GM18502 (cell line): ENCODE measurements around the gene ROM1.
A peak's percentile ranks its signal among the peaks of the same experiment; 100 is the strongest.
"Not testable (repeated sequence)": the region's sequence is repeated elsewhere in the genome, so short reads cannot be mapped to it uniquely, and the experiment has no call there.

Source experiments
- ATAC-seq: cut with Tn5 transposase; IDR thresholded peaks from one replicate; pipeline ENCODE4 v1.9.1; 2021; ENCODE audit warnings: mild to moderate bottlenecking; ENCODE audit not compliant: unreplicated experiment, poor library complexity

Gene ROM1

DNA sequence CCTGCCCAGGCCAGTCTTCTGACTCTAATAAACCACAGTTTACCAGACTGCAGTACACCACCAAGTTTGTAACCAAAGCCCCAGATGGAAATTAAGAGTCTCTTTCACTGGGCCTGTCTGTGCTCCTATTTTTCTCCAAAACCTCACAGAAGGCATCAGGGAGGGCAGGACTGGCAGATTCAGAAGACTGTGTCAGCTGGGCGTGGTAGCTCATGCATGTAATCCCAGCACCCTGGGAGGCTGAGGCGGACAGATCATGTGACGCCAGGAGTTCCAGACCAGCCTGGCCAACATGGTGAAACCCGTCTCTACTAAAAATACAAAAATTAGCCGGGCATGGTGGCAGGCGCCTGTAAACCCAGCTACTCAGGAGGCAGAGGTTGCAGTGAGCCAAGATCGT, 27.7 kb upstream of the ROM1 start:
- not testable (repeated sequence) for ATAC-seq

DNA sequence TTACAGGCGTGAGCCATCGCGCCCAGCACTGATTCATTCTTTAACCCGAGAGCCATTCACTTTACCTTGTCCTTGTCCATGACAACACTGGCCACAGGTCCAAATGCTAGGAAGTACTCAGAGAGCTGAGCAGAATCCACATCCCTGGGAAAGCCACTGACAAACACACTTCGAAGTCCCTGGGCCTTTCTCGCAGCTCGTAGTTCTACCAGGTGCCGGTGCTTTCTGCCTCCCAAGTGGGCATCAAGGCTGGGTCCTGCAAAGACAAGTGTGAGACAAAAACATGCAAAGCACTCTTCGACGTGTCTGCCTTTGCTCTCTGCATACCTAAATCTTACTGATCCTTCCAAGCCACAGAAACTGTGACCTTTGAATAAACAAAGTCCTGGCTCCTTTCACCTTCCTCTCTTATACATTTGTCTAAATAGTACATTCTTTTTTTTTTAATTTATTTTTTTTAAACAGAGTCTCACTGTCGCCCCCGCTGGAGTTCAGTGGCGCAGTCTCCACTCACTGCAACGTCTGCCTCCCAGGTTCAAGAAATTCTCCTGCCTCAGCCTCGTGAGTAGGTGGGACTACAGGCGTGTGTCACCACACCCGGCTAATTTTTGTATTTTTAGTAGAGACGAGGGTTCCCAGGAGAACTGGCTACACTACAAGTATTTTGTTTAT, 24.0 kb upstream of the ROM1 start:
- no peak for ATAC-seq

DNA sequence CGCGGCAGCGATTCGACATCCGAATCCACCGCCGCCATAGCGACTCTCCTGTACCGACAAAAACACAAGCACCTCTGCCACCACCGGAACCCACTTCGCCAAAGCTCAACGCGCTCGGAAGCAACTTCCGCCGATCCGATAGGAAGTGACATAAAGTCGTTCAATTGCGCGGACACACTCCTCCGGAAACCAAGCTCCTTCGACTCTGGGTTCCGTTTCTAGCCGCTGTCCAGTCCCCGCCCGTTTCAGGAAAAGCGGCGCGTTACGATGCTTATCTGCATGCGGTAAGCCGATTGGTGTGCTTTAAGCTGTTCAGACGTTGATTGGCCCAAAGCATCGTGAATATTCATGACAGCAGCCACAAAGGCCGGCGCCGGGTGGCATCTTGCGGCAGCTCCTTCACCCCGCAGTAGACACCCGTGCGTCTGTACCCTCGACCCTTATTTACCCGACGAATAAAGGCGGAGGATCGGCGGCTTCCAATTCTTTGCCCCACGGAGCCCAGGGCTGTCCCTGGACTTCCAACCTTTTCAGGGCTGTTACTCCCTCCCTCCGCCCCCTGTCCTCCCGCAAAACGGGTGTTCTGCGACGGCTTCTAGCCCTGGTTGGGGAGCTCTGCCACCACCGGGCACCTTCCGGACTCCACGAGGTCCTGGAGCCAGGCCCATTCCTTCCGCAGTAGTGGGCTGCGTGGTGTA, 21.5 kb upstream of the ROM1 start, which contains the start of gene TUT1:
Gene TUT1, minus strand, starts transcription at position 76 of the 698 bp plus-strand sequence. Its CDS starts 38 bp downstream, at position 38.
- peak; percentile 86 for ATAC-seq

DNA sequence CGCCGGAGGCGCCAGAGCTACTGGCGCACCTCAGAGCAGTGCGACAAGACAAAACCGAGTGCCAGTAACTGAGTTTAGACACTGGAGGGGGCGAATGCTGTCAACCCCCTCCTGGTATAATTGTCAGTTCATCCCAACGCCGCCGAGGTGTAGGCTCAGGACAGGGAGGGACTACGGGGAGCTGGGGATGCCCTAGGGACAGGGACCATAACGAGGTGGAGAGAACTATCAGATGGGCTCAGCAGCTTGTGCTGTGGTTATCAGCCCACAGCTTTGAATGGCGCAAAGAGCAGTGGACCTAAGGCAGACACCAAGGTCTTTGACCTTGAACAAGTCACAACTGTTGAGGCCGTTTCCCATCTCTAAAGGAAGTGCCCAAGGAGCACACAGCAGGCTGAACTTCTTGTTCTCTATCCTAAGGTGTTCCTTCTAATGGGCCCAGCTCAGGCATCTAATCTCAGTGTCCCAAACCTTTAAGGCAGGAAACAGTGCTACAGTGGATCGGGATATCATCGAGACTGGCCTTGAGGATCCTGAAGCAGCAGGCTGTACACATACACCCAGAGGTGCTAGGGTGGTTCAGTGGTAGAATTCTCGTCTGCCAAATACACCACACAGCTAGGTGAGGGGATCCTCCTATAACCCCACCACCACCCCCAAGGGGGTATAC, 20.8 kb upstream of the ROM1 start:
- ATAC-seq, result no peak

DNA sequence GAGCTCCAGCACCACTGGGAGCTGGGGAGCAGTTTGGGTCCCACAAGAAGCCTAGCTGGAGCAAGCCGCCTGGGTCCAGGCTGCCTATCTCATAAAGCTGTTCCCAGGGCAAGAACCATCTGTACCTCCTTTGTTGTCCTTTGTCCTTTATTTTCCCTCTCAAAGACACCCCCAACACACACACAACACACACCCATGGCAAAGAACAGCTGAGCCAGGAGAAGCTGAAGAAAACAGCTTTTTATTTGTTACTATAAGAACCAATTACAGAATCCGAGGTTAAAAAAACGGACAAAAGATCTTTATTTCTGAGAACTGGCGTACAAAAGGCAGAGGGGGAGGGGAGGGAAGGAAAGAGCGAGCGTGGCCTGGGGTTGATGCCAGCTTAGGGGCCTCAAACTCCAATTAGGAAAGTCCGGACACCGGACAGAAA, 20.1 kb upstream of the ROM1 start:
- no peak for ATAC-seq

DNA sequence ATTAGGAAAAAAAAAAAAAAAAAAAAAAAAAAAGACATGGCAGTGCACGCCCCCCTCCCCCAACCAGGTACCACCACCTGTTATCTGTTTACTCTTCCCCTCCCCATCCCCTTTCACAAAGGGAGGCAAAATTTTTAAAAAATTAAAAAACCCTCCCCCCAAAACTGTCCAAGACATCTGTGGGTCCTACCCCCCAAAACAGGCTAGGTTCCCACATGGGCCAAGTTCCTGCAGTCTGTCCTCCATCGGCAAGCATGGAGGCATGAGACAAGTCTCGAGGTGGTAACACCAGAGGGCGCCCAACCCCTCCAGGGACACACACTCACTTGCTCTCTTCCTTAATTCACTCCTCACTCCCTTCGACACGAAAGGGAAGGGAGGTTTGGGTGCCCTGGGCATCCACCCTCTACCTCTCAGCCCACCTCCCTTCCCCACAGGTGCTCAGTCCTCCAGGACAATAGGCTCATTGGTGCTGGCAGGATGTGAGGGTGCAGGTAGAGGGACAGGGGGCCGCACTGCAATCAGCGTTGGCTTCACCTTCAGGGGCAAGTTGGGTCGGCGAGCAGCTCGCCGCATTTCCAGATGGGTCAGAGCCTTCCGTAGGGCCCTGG, 19.5 kb upstream of the ROM1 start:
- no peak for ATAC-seq

DNA sequence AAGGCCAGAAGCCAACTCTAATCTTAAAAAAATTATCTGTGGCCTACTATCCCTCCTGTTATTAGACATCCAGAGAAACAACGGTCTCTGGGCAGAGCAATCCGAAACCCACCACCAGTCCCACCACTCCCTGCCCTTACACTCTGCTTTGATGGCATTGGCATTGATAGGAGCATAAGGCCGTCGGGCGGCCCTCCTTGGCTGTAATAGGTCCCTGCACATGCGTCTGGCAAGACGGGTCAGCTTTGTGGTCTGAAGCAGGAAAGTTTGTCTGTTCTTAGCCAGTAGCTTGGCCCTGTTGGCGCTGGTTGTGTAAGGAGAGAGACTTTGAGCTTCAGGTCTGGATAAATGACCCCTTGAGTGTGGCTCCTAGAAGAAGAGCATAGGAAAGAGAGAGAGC, 17.9 kb upstream of the ROM1 start:
- ATAC-seq, result no peak

DNA sequence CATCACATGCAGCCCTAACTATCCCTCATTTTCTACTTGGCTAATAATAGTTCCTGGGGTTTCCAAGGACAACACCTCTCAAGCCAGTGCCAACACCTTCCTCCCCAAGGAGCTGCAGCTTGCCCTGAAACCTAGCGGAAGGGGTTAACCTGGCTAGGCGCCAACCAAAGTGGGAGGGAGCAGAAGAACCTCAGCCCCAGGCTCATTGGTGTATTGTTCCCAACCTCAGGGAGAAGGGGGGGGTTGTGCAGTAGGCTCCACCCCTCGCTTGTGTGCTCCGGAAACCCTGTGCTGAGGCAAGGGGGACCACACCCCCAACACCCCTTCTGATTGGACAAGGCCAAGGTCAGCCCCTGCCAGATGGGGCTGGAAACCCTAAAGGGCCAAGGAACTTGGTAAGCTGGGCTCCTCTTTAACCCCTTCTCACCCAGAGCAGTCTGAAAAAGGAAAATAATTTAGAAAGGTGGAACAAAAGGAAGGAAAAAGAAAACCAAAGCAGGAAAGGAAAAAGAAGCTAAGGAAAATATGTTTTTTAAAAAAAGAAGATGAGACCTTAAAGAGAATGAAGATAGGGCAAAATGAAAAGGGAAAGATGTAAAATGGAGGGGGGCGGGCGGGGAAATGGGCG, 13.9 kb upstream of the ROM1 start:
- ATAC-seq, result peak; percentile 59

DNA sequence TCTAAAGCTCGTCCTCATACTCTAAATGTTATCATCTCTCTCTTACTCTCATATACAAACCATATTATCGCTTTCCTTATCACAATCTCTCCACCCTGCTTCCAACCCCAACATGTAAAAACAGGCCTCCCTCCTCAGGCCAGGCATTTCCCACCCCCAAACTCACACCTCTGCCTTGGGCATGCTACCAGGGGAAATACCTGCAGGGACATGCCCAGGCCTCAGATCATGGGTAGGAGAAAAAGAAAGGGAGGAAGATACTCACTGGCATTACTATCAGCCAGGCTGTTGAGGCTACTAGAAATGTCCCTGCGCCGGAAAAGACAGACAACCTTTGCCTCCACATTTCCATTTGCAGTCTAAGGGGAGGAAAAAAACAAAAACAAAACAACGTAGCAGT, 13.2 kb upstream of the ROM1 start:
- ATAC-seq, result no peak

DNA sequence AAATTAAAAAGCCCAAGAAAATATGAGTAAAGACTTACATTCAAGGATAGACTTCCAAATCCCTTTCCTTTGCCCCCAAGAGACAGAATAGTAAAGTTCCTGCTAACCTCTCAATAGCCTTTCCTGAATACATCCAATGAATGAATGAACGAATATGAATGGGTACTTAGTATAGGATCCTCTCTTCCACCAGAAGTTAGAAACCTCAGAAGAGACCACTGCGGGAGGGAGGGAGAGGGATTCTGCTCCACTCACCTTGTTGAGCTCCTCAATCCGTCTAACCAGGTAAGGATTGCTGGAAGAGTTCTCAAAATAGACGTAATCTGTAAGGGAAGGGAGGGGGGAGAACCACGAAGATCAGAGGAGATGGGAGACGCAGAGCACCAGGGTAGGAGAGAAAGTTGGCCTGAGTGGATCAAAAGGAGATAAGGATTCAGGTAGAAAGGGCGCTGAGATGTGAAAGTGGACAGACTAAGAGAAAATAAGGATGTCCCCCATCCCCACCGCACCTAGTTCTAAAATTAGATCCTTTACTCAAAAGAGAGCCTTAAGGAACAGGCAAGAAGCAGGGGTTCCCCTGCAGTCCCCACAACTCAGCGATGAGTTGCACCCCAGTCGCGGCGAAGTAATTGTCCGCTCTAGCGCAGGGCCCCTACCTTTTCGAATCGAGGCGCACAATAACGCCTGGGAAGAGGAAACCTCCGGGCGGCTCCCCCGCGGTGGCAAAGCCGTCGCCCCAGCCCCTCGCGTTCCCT, 12.5 kb upstream of the ROM1 start:
- no peak for ATAC-seq

DNA sequence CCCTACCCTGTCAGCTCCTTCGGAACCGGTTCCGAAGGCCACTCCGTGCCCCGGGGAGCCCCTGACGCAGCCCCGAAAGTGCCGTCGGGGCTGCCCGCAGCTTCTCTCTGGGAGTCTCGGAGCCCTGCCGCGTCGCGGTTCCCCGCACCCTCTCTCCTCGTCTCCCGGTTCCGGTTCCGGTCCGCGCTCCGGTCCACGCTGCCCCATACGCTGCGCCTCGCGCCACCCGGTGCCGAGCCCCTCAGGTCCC, 12.0 kb upstream of the ROM1 start:
- peak; percentile 14 for ATAC-seq

DNA sequence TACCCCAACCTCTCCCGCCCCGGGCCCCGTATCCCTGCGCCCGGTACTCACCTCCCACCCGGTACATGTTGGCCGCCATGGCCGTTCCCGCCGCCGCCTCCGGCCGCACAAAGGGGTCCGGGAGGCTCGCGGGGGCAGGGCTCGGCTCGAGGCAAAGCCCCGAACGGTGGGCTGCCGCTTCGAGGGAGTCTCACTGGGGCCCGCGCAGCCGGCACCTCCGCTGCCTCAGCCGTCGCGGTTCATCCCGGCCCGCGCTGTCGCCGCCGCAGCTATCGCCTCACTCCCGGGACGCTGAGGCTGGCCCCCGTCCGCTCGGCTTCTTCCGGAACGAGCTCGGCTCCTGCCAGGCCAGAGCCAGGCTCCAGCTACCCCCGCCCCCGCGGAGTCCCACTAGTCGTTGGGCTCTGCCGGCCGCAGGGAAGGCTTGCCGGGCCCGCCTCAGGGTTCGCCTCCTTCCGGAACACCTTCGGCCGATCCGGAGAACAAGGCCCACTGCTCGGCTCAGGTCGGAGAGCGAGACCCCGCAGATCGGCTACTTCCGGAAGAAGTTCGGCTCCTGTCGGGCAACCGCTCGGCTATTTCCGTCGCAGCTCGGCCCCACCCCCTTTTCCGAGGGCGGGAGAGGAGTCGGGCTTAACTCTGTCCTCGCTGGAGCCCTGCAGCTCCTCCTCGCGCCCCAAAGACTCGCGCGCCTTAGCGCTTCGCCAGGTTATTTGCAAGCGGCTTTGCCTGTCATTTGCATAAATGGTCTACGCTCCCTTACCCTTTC, 11.5 kb upstream of the ROM1 start, which contains the start of gene MTA2:
Gene MTA2, minus strand, starts transcription at position 494 of the 769 bp plus-strand sequence. Its CDS starts 415 bp downstream, at position 79.
- ATAC-seq, result peak; percentile 77

DNA sequence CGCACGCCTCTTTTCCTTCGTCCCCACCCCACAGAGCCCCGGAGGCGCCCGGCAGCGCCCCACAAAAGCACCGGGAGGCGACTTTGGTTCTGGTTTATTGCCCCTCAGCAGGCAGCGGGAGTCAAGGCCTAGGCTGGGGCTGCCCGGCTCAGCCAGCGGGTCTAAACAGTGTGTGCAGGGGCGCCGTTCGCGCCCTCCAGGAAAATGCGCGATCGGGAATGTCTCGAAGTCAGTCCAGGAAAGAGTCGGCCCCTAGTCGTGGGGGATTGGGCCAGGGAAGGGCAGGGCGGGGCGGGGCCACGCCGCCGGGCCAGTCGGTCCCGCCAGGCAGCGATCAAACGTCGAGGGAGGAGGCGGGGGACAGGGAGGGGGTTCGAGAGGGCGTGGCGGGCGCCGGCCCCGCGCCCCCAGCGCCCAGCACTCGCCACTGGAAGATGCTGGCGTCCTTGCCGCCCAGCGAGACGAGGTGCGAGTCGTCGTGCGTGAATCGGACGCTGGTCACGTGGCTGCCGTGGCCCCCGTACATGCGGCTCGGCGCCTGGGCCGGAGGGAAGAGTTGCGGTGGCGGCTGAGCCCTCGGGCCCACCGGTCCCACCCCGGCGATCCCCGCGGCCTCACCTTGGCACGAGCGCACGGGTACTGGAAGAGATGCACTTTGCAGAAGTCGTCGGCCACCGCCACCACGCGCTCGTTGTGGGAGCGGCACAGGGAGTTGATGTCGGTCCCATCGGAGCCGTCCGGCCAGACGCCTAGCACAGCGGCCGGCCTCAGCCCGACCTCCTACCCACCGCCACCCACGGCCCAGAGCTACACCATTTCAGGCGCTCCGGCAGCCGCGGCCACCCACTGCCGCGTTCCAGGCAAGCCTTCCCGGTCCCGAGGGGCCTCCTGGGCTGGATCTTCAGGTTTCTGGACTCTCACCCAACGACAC, 10.7 kb upstream of the ROM1 start:
- no peak for ATAC-seq

DNA sequence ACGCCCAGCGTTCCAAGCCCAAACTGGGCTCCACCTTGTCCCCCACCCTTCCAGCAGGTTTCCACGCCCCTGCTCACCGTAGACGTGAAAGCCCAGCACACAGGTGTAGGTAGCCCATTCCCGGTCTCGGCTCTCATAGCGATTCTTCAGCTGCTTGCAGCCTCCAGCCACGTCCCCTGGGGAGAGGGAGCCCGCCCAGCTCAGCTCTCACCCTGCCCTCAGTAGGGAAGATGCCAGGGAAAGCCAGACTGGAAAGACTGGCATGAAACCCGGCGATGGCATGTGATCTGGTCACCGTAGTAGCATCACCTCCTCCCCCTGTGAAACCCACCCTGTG, 10.0 kb upstream of the ROM1 start:
- no peak for ATAC-seq

DNA sequence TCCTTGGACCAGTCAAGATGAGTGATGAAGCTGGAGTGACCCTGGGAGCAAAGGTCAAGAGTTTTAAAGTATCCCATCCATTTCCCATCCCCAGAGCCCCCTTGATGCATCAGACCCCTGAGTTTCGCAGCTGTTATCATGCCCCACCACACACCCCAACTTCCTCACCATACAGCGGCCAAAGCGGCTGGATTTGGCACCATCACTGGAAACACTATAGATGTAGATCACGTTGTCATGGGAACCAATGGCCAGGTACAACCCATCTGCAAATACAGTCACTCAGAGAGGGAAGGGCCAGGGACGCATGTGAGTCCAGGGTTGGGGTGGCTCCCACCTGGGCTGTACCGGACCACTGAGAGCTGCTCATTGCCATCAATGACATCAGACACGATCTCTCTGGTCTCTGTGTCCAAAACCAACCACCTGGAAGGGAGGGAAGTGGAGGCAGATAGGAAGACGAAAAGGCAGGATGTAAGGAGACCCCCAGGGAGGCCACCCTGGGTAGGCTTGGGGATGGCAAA, 9.2 kb upstream of the ROM1 start:
- no peak for ATAC-seq

DNA sequence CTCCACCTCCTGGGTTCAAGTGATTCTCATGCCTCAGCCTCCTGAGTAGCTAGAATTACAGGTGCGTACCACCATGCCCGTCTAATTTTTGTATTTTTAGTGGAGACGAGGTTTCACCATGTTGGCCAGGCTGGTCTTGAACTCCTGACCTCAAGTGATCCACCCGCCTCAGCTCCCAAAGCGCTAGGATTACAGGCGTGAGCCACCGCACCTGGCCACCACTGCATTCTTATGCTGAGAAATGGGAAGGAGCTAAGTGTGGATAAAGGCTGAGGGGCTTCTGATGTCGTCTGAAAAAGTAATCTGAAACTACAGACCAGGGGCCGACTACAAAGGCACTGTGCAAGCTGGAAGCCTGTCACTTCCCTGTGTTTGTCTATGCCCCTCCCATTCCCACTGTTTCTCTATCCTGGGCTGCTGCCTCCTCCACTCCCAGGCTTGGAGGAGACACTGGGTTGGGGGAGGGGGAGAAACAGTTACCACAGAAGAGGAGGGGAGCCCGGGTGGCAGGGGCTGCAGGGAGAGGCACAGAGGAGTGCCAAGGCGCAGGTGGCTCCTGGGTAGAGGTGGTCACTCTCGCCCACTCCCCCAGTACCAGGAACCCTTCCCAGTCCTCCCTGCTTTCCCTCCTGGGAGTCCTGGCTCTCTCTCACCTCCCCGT, 8.5 kb upstream of the ROM1 start:
- no peak for ATAC-seq

DNA sequence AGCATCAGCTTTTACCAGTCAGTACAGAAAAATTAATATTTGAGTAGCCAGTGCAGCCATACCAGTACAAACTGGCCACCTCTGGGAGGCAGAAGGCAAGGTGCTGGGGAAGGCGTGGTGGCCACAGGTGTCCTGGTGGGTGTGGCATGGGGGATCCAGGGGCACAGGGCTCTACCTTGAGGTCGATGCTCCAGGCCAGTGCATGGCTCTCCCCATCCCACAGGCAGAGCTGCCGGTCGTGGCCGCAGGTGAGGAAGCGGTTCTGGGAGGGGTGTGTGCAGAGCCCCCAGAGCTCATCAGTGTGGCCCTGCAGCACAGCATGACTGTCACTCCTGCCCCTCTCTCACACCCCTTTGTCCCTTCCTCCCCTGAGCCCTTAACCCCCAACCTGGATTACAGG, 7.6 kb upstream of the ROM1 start:
- ATAC-seq, result no peak

DNA sequence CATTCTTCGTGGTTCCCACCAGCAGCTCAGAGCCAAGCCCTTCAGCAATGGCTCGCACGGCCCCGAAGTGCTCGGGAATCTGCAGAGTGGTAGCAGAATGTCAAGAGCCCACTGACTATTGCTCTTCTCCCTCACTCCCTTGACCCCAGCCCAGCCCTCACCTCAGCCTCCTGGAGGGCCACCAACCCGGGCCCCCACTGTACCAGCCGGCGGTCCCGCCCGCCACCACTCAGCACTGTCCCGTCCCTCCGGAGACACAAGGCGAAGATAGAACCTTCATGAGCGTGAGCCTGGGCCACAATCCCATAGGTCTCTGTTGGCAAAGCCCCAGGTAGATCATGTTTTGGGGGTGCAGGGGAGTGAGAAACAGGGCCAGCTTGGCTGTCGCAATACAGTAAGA, 7.2 kb upstream of the ROM1 start:
- no peak for ATAC-seq
